Muscle of leg (tissue), 11 donors: Measurements from ENCODE around the gene KIF25. TPM values are rescaled to one million over a fixed set of nuclear protein-coding genes. Genes with fewer than 3 reads are reported as not detected.

Source experiments
- DNase-seq: peaks from one replicate; pipeline ENCODE4 v3.0.0; 2013
- H3K27ac ChIP-seq: one replicate; pipeline ENCODE4 v1.5.1; 2013; ENCODE audit warnings: mild to moderate bottlenecking, low read length, control low read depth
- H3K27me3 ChIP-seq: one replicate; pipeline ENCODE4 v1.6.1; 2013; ENCODE audit warnings: low read length; ENCODE audit not compliant: control insufficient read depth, insufficient read depth
- H3K36me3 ChIP-seq: one replicate; pipeline ENCODE4 v1.6.1; 2013; ENCODE audit warnings: low read length; ENCODE audit not compliant: control insufficient read depth, insufficient read depth
- H3K4me1 ChIP-seq: one replicate; pipeline ENCODE4 v1.6.1; 2013; ENCODE audit warnings: low read length; ENCODE audit not compliant: control insufficient read depth, insufficient read depth
- H3K4me3 ChIP-seq: one replicate; pipeline ENCODE4 v1.5.1; 2013; ENCODE audit warnings: low read length, control low read depth
- H3K9me3 ChIP-seq: replicated peaks from 2 replicates; pipeline ENCODE4 v1.6.1; 2013; ENCODE audit warnings: low read depth, low read length; ENCODE audit not compliant: control insufficient read depth
- WGBS: methylation state at CpG from one replicate; pipeline ENCODE4 v1.1.5; 2013; ENCODE audit warnings: missing lambda C conversion rate; ENCODE audit not compliant: insufficient coverage; 5-methylcytosine and 5-hydroxymethylcytosine counted together
- polyA plus RNA-seq, 8 donors: library from polyadenylated mRNA; unstranded; fragments of 120-200 nt; gene quantifications; one replicate each; pipeline versions ENCODE4 v1.2.1 to v1.2.3, GENCODE V29; 2013; ENCODE audit warnings: inconsistent platforms in 1 of 8, low replicate concordance in 1 of 8; ENCODE audit not compliant: insufficient read length in 8 of 8, insufficient read depth in 1 of 8
- total RNA-seq: library from RNA; stranded (reverse); fragments of 120-200 nt; gene quantifications from one replicate; pipeline ENCODE4 v1.2.4, GENCODE V29; 2013

The KIF25 gene
- total and polyA plus RNA-seq, 9 donors: 0.24 to 1.8 (median 0.69) TPM

- Histone ChIP-seq H3K27ac (no peak overlapping the region), H3K36me3 (peaks cover 5% of the 10 kb centered on the region)
These were observed 39.8 kb upstream of the KIF25 start for GRCh38 chr6:167957626-167958025.

GRCh38 chr6:167960579-167960978, 36.9 kb upstream of the KIF25 start:
- no peaks in the 10 kb centered on the region for H3K4me1 ChIP-seq
- peaks cover 10% of the 10 kb centered on the region for H3K36me3 ChIP-seq
- H3K27ac ChIP-seq: no peak overlapping the region

More at GRCh38 chr6:167957626-167958025, 39.8 kb upstream of the KIF25 start:
- no peak overlapping the region for H3K4me3 ChIP-seq
- no peak for DNase-seq
- no peaks in the 10 kb centered on the region for H3K4me1 ChIP-seq
- H3K27me3 ChIP-seq: no peaks in the 10 kb centered on the region
- WGBS: 88% methylated on average over 2 of the region's 6 CpGs
- H3K9me3 ChIP-seq: no peaks in the 10 kb centered on the region

GRCh38 chr6:167962711-167963110, 34.8 kb upstream of the KIF25 start:
- Histone ChIP-seq H3K27me3 (no peaks in the 10 kb centered on the region), H3K4me3 (no peak overlapping the region), H3K27ac (no peak overlapping the region), H3K4me1 (no peaks in the 10 kb centered on the region), H3K36me3 (peaks cover 16% of the 10 kb centered on the region), H3K9me3 (no peaks in the 10 kb centered on the region)
- no CpG with 5 or more reads among the region's 5 CpGs for WGBS
- no peak for DNase-seq

More at GRCh38 chr6:167960579-167960978, 36.9 kb upstream of the KIF25 start:
- Histone ChIP-seq H3K9me3 (no peaks in the 10 kb centered on the region), H3K27me3 (no peaks in the 10 kb centered on the region), H3K4me3 (no peak overlapping the region)
- no CpG with 5 or more reads among the region's 5 CpGs for WGBS
- DNase-seq: no peak

- Histone ChIP-seq H3K9me3 (no peaks in the 10 kb centered on the region), H3K4me3 (no peak overlapping the region), H3K27ac (no peak overlapping the region), H3K4me1 (no peaks in the 10 kb centered on the region), H3K27me3 (no peaks in the 10 kb centered on the region), H3K36me3 (peaks cover 17% of the 10 kb centered on the region)
- WGBS: 97% methylated on average over 4 of the region's 8 CpGs
- DNase-seq: no peak
These were observed 33.8 kb upstream of the KIF25 start for GRCh38 chr6:167963589-167964057.

- Histone ChIP-seq H3K27ac (no peak overlapping the region), H3K4me3 (no peak overlapping the region), H3K36me3 (peaks cover 22% of the 10 kb centered on the region), H3K9me3 (no peaks in the 10 kb centered on the region), H3K27me3 (no peaks in the 10 kb centered on the region), H3K4me1 (no peaks in the 10 kb centered on the region)
- no peak for DNase-seq
- 62% methylated on average over 4 of the region's 39 CpGs for WGBS
These were observed 31.6 kb upstream of the KIF25 start for GRCh38 chr6:167965592-167966539.

- Histone ChIP-seq H3K27me3 (no peaks in the 10 kb centered on the region), H3K4me3 (no peak overlapping the region), H3K4me1 (no peaks in the 10 kb centered on the region), H3K27ac (no peak overlapping the region), H3K9me3 (no peaks in the 10 kb centered on the region), H3K36me3 (peaks cover 22% of the 10 kb centered on the region)
- DNase-seq: no peak
- WGBS: 83% methylated on average over 1 of the region's 8 CpGs
These were observed 30.9 kb upstream of the KIF25 start for GRCh38 chr6:167966540-167966905.

GRCh38 chr6:167968091-167968490, 29.4 kb upstream of the KIF25 start:
- no peaks in the 10 kb centered on the region for H3K4me1 ChIP-seq
- H3K36me3 ChIP-seq: peaks cover 18% of the 10 kb centered on the region
- H3K9me3 ChIP-seq: no peaks in the 10 kb centered on the region
- 93% methylated on average over 5 of the region's 6 CpGs for WGBS
- no peak for DNase-seq
- no peak overlapping the region for H3K27ac ChIP-seq
- H3K4me3 ChIP-seq: no peak overlapping the region
- no peaks in the 10 kb centered on the region for H3K27me3 ChIP-seq

- Histone ChIP-seq H3K27ac (no peak overlapping the region), H3K4me1 (peaks cover 6% of the 10 kb centered on the region), H3K36me3 (peaks cover 15% of the 10 kb centered on the region), H3K9me3 (no peaks in the 10 kb centered on the region), H3K27me3 (no peaks in the 10 kb centered on the region), H3K4me3 (no peak overlapping the region)
- WGBS: 67% methylated on average over 3 of the region's 10 CpGs
- peak; percentile 48 for DNase-seq
These were observed 27.2 kb upstream of the KIF25 start for GRCh38 chr6:167970230-167970629.

GRCh38 chr6:167972193-167972592, 25.3 kb upstream of the KIF25 start:
- Histone ChIP-seq H3K36me3 (peaks cover 9% of the 10 kb centered on the region), H3K4me3 (no peak overlapping the region), H3K27me3 (no peaks in the 10 kb centered on the region), H3K27ac (no peak overlapping the region), H3K4me1 (peaks cover 8% of the 10 kb centered on the region), H3K9me3 (no peaks in the 10 kb centered on the region)
- WGBS: 94% methylated on average over 10 of the region's 10 CpGs
- no peak for DNase-seq

GRCh38 chr6:167973148-167973885, 24.2 kb upstream of the KIF25 start:
- no peaks in the 10 kb centered on the region for H3K27me3 ChIP-seq
- no peak overlapping the region for H3K4me3 ChIP-seq
- peaks cover 6% of the 10 kb centered on the region for H3K36me3 ChIP-seq
- H3K9me3 ChIP-seq: no peaks in the 10 kb centered on the region
- WGBS: 39% methylated on average over 5 of the region's 9 CpGs
- peaks cover 8% of the 10 kb centered on the region for H3K4me1 ChIP-seq
- H3K27ac ChIP-seq: no peak overlapping the region
- no peak for DNase-seq
